Stimulated activated CD4-positive, alpha-beta T cell treated with anti-CD3 and anti-CD28 coated beads, Interleukin-1b, Interleukin-23, amount 100 ng/mL, for 4 hours (primary cell): ENCODE data around the gene PDE6G.
"Not testable (repeated sequence)": the region's sequence is repeated elsewhere in the genome, so short reads cannot be mapped to it uniquely, and the experiment has no call there.

Source experiments
- DNase-seq, 2 donors: peaks; one replicate each; pipeline ENCODE4 v3.0.0-alpha.2; 2020; ENCODE audit warnings: low read depth in 2 of 2

The PDE6G gene

DNA sequence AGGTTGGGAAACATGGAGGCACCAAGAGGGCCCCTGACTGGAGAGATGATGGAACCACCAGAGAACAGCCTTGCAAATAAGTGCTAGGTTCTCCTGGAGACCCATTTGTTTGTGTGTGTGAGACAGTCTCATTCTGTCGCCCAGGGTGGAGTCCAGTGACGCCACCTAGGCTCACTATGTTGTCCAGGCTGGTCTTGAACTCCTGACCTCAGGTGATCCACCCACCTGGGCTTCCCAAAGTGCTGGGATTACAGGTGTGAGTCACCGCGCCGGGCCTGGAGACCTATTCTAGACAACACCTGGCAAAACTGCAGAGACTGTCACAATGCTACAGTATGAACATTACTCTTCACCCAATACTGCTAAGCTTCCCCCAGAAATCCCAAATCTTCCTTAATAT, 20.9 kb downstream of the PDE6G start:
- no peak for DNase-seq

DNA sequence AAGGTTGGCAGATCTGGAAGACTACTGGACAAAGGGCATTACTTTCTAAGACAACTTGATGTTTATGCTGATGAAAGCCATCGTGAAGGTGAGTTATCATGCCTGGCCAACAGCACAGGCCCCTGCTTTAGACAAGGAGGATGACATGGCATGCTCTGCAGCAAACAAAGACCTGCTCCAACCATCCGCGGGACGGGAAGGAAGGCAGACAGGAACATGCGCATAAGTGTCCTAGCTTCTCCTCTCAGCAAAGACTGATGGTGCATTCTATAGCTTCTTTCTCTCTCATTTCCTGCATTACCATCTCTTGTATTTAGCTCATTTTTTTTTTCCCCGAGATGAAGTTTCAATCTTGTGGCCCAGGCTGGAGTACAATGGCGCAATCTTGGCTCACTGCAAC, 24.9 kb downstream of the PDE6G start:
- DNase-seq: no peak

- DNase-seq: no peak
Measured at GRCh38 chr17:81630274-81630673, 26.1 kb downstream of the PDE6G start.

DNA sequence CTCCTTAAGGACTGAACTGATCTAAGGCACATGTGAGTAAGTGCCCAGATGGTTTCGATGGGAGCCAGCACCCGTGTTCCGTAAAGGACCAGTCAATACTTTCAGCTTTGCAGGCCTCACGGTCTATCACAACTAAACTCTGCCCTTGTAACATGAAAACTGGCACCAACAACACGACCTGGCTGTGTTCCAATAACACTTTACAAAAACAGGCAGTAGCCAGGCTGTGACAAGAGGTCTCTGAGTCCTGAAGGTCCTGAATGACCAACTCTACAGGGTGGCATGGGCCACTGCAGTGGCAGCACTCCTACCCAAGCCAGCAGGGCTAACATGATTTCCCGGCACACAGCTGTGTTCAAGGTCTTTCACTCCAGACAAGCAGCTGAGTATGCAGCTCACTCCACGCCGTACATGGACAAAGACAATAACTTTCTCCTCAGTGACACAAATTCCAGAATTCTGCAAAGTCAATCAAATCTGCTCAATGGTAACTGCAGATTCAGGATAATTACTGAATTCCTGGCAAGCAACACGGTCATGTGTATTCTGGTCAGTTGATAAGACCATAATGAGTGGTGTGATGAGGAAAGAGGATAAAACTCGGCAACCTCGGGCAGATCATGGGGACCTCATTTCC, 34.7 kb downstream of the PDE6G start:
- no peak for DNase-seq

- not testable (repeated sequence) for DNase-seq
Measured at GRCh38 chr17:81618307-81618706, 38.0 kb downstream of the PDE6G start.

DNA sequence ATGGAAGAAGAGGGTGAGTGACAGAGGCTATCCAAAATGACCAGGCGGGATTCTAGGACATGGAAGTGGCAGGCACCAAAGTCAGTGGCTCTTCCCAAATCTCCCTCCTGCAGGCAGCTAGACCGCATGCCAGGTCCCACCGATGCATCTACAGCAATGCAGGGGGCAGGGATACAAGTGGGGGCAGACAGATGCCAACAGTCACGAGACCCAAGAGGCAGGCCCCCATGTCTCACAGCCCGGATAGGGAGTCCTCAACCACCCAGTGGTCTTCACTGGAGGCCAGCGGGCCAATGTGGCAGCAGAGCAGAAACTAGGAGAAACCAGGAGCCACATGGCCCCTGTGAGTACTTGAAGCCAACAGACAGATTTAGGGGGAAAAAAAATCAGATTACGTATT, 39.5 kb downstream of the PDE6G start:
- no peak for DNase-seq

DNA sequence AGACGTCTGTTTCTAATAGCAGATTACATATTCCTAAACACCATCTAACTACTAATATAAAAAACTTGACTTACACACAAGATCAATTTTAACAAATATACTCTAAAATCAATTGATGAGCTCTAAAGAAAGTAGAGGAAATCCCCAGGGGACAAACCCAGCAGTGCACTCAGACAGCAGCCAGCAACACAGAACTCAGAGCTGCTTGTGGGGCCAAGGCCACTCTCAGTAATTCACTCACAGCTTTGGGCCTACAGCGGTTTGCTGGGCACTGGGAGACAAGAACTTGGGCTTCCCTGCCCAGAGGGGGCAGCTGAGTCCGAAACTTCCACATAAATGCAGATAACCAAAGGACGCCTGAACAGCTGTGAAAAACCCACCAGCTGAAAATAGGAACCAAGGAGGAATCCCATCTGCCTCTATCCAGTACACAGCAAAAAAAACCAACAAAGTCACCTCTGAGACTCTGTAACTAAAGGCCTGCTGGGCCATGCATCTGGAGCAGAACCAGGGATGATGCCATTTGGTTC, 40.9 kb downstream of the PDE6G start:
- DNase-seq: no peak

- no peak for DNase-seq
Measured at GRCh38 chr17:81612172-81612970, 44.0 kb downstream of the PDE6G start.

DNA sequence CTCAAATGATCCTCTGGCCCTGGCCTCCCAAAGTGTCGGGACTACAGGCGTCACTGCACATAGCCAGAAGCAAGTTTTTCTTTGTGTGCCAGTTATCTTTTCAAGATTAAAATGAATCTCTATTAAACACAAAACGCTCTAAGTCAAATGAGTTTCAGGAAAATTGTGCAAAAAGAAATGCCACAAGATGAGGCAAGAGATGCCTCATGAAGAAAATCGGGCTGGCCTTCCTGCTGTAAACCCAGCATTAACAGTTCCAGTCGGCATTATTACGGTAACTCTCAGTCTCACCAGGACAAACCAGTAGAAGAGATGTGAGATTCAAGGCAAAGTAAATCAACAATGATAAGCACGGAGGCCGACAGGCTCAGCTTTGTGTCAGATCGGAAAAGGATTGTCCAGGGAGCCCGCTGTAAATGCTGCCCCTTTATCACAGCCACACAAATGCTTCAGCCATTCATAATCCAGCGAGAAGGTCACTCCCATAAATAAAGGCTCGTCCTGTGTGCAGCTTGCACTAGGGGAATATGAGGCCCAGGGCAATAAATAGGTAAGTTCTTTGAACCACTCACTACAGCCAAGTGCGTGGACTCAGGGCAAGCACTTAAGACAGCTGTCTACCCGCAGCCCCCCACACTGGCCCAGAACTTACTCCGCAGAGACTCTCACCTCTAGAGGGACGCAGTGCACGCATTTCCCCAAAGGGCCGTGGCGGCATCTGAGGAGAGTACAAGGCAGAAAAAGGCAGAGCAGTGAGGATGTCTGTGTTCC, 46.6 kb downstream of the PDE6G start:
- no peak for DNase-seq

GRCh38 chr17:81608605-81609004, 47.7 kb downstream of the PDE6G start:
- DNase-seq: no peak

DNA sequence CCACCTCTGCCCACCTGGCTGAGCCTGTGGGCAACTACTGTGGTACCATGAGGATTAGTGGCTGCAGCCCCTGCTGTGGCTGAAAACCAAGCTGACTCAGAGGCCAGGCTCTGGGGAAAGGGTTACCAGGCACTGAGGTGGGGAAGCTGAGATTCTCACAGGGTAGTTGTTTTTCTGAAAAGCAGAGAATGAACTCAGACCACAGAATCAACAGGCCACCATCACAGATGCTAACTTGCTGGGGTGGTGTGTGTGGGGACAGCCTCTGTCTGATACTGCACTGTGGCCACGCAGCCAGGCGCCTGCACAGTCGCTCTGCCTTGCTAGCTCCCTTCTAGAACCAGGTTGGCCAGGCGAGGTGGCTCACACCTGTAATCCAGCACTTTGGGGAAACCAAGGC, 48.3 kb downstream of the PDE6G start:
- no peak for DNase-seq

GRCh38 chr17:81607431-81607830, 48.9 kb downstream of the PDE6G start:
- no peak for DNase-seq

- DNase-seq: no peak
Measured at GRCh38 chr17:81603846-81604610, 52.3 kb downstream of the PDE6G start.

DNA sequence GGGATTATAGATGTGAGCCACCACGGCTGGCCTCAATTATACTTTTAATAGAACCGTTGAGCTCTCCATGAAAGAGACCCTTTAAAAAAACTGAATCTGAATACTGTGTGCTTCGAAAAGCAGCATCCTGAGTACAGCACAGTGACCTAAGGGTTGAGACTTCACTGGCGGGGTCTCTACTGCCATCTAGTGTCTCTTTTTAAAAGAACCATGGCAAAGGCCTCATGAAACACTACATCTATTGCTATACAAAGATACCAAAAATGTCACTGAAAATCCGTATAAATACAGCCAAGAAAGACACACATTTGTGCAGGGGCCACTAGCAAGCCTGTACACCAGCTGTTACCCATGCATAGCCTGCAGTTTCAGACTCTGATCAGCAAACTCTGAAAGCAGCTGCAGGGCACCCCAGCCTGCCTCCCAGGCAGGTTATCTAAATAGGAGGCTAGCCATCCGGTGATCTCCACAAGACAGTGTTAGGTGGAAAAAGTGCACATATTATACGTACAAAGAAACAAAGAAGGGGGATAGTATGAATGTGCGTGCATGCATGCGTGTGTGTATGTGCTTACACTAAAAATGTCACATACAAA, 54.7 kb downstream of the PDE6G start:
- DNase-seq: peak in 1 of 2 donors; percentile 32
